ENCODE data around the gene NAA10.

GRCh38 chrX:153934148-153934761 is 582 bp downstream of the NAA10 start:
- TF ChIP-seq TAF1 (IDR thresholded peaks at IDR 0.05; ENCODE audit: low read depth) (no peak), POLR2AphosphoS5 (IDR thresholded peaks at IDR 0.05) (no peak), SMC3 (conservative IDR thresholded peaks at IDR 0.05; ENCODE audit: poor library complexity) (no peak), EP300 (conservative IDR thresholded peaks at IDR 0.05; ENCODE audit: poor library complexity, severe bottlenecking) (no peak), MXI1 (conservative IDR thresholded peaks at IDR 0.05; ENCODE audit: poor library complexity, severe bottlenecking) (no peak)
